ENCODE results near the gene PDXDC1. TPM values are rescaled to one million over a fixed set of nuclear protein-coding genes. Genes with fewer than 3 reads are reported as not detected.
"Not testable (repeated sequence)": the region's sequence is repeated elsewhere in the genome, so short reads cannot be mapped to it uniquely, and the experiment has no call there.

The PDXDC1 gene
- total and polyA plus RNA-seq, 2 donors (not counting 1 experiment from before 2014, with no cell fraction given): 48.1 to 103 TPM

- H3K27ac ChIP-seq (ENCODE audit: low read length in 2 of 2); intact Hi-C loops (cut with micrococcal nuclease); CTCF ChIA-PET; H3K27me3 ChIP-seq (replicated peaks in 1 of 4; ENCODE audit: control extremely low read depth in 1 of 4, control insufficient read depth in 3 of 4, insufficient read depth in 4 of 4, low read length in 3 of 4); ATAC-seq (ENCODE audit: low read depth); H3K4me1 Mint-ChIP-seq; H3K79me2 ChIP-seq (ENCODE audit: control insufficient read depth, insufficient read depth, low read length); H3K27me3 Mint-ChIP-seq; H3K27ac Mint-ChIP-seq; H3K9me3 ChIP-seq (ENCODE audit: control extremely low read depth in 1 of 3, control insufficient read depth in 2 of 3, insufficient read depth in 1 of 3, low read length in 2 of 3); H4K20me1 ChIP-seq (ENCODE audit: control insufficient read depth, insufficient read depth, low read length, poor library complexity, severe bottlenecking); H2AFZ ChIP-seq (ENCODE audit: insufficient read depth, low read depth, low read length, poor library complexity, severe bottlenecking); H3K9me3 Mint-ChIP-seq (ENCODE audit: insufficient read depth); POLR2A ChIA-PET; H3K36me3 ChIP-seq (replicated peaks in 1 of 2; ENCODE audit: control extremely low read depth in 1 of 2, control insufficient read depth in 1 of 2, extremely low read depth in 1 of 2, insufficient read depth in 2 of 2, low read length in 1 of 2); H3K4me1 ChIP-seq (ENCODE audit: control insufficient read depth in 2 of 2, insufficient read depth in 2 of 2, low read length in 2 of 2): not testable (repeated sequence)
- Histone ChIP-seq H3K4me2 (replicated peaks; ENCODE audit: low read depth, low read length, poor library complexity, severe bottlenecking) (peak overlapping the region; percentile 51), H3K9ac (ENCODE audit: low read length) (peak overlapping the region; percentile 35), H3K4me3 (ENCODE audit: control extremely low read depth in 1 of 5, extremely low read depth in 1 of 5, insufficient read depth in 1 of 5, low read depth in 2 of 5, low read length in 4 of 5) (peak overlapping the region in 4 of 5 experiments; percentile 15 to 53 (median 46))
- 0% methylated on average over 17 of the region's 48 CpGs for WGBS (ENCODE audit: insufficient coverage)
- peak; percentile 36 for DNase-seq
- peak overlapping the region; percentile 49 for H3K4me3 Mint-ChIP-seq
Measured at GRCh38 chr16:15154005-15154404, 179.2 kb downstream of the PDXDC1 start.

- H3K27ac ChIP-seq (ENCODE audit: low read length in 2 of 2); intact Hi-C loops (cut with micrococcal nuclease); H3K9me3 ChIP-seq (ENCODE audit: control extremely low read depth in 1 of 3, control insufficient read depth in 2 of 3, insufficient read depth in 1 of 3, low read length in 2 of 3); H3K4me1 ChIP-seq (ENCODE audit: control insufficient read depth in 2 of 2, insufficient read depth in 2 of 2, low read length in 2 of 2); H3K27me3 Mint-ChIP-seq; H3K36me3 ChIP-seq (replicated peaks in 1 of 2; ENCODE audit: control extremely low read depth in 1 of 2, control insufficient read depth in 1 of 2, extremely low read depth in 1 of 2, insufficient read depth in 2 of 2, low read length in 1 of 2); POLR2A ChIA-PET; H3K4me2 ChIP-seq (replicated peaks; ENCODE audit: low read depth, low read length, poor library complexity, severe bottlenecking); CTCF ChIA-PET; H4K20me1 ChIP-seq (ENCODE audit: control insufficient read depth, insufficient read depth, low read length, poor library complexity, severe bottlenecking); H3K79me2 ChIP-seq (ENCODE audit: control insufficient read depth, insufficient read depth, low read length); H3K9me3 Mint-ChIP-seq (ENCODE audit: insufficient read depth); H3K4me1 Mint-ChIP-seq; H3K27me3 ChIP-seq (replicated peaks in 1 of 4; ENCODE audit: control extremely low read depth in 1 of 4, control insufficient read depth in 3 of 4, insufficient read depth in 4 of 4, low read length in 3 of 4): not testable (repeated sequence)
- peak; percentile 92 for DNase-seq
- H3K9ac ChIP-seq (ENCODE audit: low read length): peak overlapping the region; percentile 42
- under 1% methylated on average over 53 of the region's 80 CpGs for WGBS (ENCODE audit: insufficient coverage)
- peak overlapping the region in 4 of 5 experiments; percentile 13 to 55 (median 40) for H3K4me3 ChIP-seq (ENCODE audit: control extremely low read depth in 1 of 5, extremely low read depth in 1 of 5, insufficient read depth in 1 of 5, low read depth in 2 of 5, low read length in 4 of 5)
- ATAC-seq (ENCODE audit: low read depth): peak; percentile 99
- peak overlapping the region; percentile 61 for H3K27ac Mint-ChIP-seq
- H2AFZ ChIP-seq (ENCODE audit: insufficient read depth, low read depth, low read length, poor library complexity, severe bottlenecking): peak overlapping the region; percentile 56
- peak overlapping the region; percentile 84 for H3K4me3 Mint-ChIP-seq
Measured at GRCh38 chr16:15154650-15155562, 180.1 kb downstream of the PDXDC1 start.

GRCh38 chr16:15157644-15158043 is 182.8 kb downstream of the PDXDC1 start:
- H3K4me2 ChIP-seq (replicated peaks; ENCODE audit: low read depth, low read length, poor library complexity, severe bottlenecking); H2AFZ ChIP-seq (ENCODE audit: insufficient read depth, low read depth, low read length, poor library complexity, severe bottlenecking); H3K79me2 ChIP-seq (ENCODE audit: control insufficient read depth, insufficient read depth, low read length); H3K27ac Mint-ChIP-seq; H3K9ac ChIP-seq (ENCODE audit: low read length); H3K4me1 Mint-ChIP-seq; H4K20me1 ChIP-seq (ENCODE audit: control insufficient read depth, insufficient read depth, low read length, poor library complexity, severe bottlenecking); POLR2A ChIA-PET; H3K9me3 Mint-ChIP-seq (ENCODE audit: insufficient read depth); H3K27me3 Mint-ChIP-seq; H3K4me1 ChIP-seq (ENCODE audit: control insufficient read depth in 2 of 2, insufficient read depth in 2 of 2, low read length in 2 of 2); H3K27ac ChIP-seq (ENCODE audit: low read length in 2 of 2); H3K36me3 ChIP-seq (replicated peaks in 1 of 2; ENCODE audit: control extremely low read depth in 1 of 2, control insufficient read depth in 1 of 2, extremely low read depth in 1 of 2, insufficient read depth in 2 of 2, low read length in 1 of 2); intact Hi-C loops (cut with micrococcal nuclease); DNase-seq; H3K4me3 Mint-ChIP-seq; ATAC-seq (ENCODE audit: low read depth); H3K9me3 ChIP-seq (ENCODE audit: control extremely low read depth in 1 of 3, control insufficient read depth in 2 of 3, insufficient read depth in 1 of 3, low read length in 2 of 3); H3K27me3 ChIP-seq (replicated peaks in 1 of 4; ENCODE audit: control extremely low read depth in 1 of 4, control insufficient read depth in 3 of 4, insufficient read depth in 4 of 4, low read length in 3 of 4); CTCF ChIA-PET; H3K4me3 ChIP-seq (ENCODE audit: control extremely low read depth in 1 of 5, extremely low read depth in 1 of 5, insufficient read depth in 1 of 5, low read depth in 2 of 5, low read length in 4 of 5): not testable (repeated sequence)
- WGBS (ENCODE audit: insufficient coverage): no CpG with 5 or more reads among the region's 8 CpGs

GRCh38 chr16:15159671-15160070 is 184.8 kb downstream of the PDXDC1 start:
- H4K20me1 ChIP-seq (ENCODE audit: control insufficient read depth, insufficient read depth, low read length, poor library complexity, severe bottlenecking); H3K27me3 ChIP-seq (replicated peaks in 1 of 4; ENCODE audit: control extremely low read depth in 1 of 4, control insufficient read depth in 3 of 4, insufficient read depth in 4 of 4, low read length in 3 of 4); H3K79me2 ChIP-seq (ENCODE audit: control insufficient read depth, insufficient read depth, low read length); H3K4me3 ChIP-seq (ENCODE audit: control extremely low read depth in 1 of 5, extremely low read depth in 1 of 5, insufficient read depth in 1 of 5, low read depth in 2 of 5, low read length in 4 of 5); H3K9me3 Mint-ChIP-seq (ENCODE audit: insufficient read depth); H3K4me3 Mint-ChIP-seq; H3K4me2 ChIP-seq (replicated peaks; ENCODE audit: low read depth, low read length, poor library complexity, severe bottlenecking); DNase-seq; H3K9me3 ChIP-seq (ENCODE audit: control extremely low read depth in 1 of 3, control insufficient read depth in 2 of 3, insufficient read depth in 1 of 3, low read length in 2 of 3); H3K27ac ChIP-seq (ENCODE audit: low read length in 2 of 2); intact Hi-C loops (cut with micrococcal nuclease); H3K36me3 ChIP-seq (replicated peaks in 1 of 2; ENCODE audit: control extremely low read depth in 1 of 2, control insufficient read depth in 1 of 2, extremely low read depth in 1 of 2, insufficient read depth in 2 of 2, low read length in 1 of 2); H3K27ac Mint-ChIP-seq; ATAC-seq (ENCODE audit: low read depth); H3K27me3 Mint-ChIP-seq; CTCF ChIA-PET; H2AFZ ChIP-seq (ENCODE audit: insufficient read depth, low read depth, low read length, poor library complexity, severe bottlenecking); H3K4me1 Mint-ChIP-seq; POLR2A ChIA-PET; H3K4me1 ChIP-seq (ENCODE audit: control insufficient read depth in 2 of 2, insufficient read depth in 2 of 2, low read length in 2 of 2); H3K9ac ChIP-seq (ENCODE audit: low read length): not testable (repeated sequence)
- 82% methylated on average over 2 of the region's 5 CpGs for WGBS (ENCODE audit: insufficient coverage)

Measured in B cell (primary cell).